GM23248 (cell line): ENCODE data around the gene PAQR8. TPM values are rescaled to one million over a fixed set of nuclear protein-coding genes. Genes with fewer than 3 reads are reported as not detected.
A peak's percentile ranks its signal among the peaks of the same experiment; 100 is the strongest.

ENCODE experiments used
- DNase-seq: peaks from one replicate; pipeline ENCODE4 v3.0.0-alpha.2; 2015
- H2AFZ ChIP-seq: fragments of 200-600 bp; sonication (generic); 2 replicates; pipeline ENCODE4 v1.6.1; 2016; ENCODE audit warnings: antibody characterized with exemption
- H3F3A ChIP-seq: fragments of 200-600 bp; sonication (generic); 2 replicates; pipeline ENCODE4 v1.6.1; 2016; ENCODE audit warnings: mild to moderate bottlenecking, antibody characterized with exemption, mixed run types; ENCODE audit not compliant: insufficient read depth
- H3K27ac ChIP-seq: fragments of 200-600 bp; sonication (generic); 2 replicates; pipeline ENCODE4 v1.5.1; 2016; ENCODE audit warnings: mild to moderate bottlenecking
- H3K27me3 ChIP-seq: fragments of 200-600 bp; sonication (generic); replicated peaks from 2 replicates; pipeline ENCODE4 v1.6.1; 2016; ENCODE audit warnings: mild to moderate bottlenecking; ENCODE audit not compliant: insufficient read depth
- H3K36me3 ChIP-seq: fragments of 200-600 bp; sonication (generic); 2 replicates; pipeline ENCODE4 v1.6.1; 2016; ENCODE audit warnings: low read depth, mild to moderate bottlenecking
- H3K4me1 ChIP-seq: fragments of 200-600 bp; sonication (generic); 2 replicates; pipeline ENCODE4 v1.6.1; 2016; ENCODE audit warnings: mild to moderate bottlenecking; ENCODE audit not compliant: insufficient read depth
- H3K4me2 ChIP-seq: fragments of 200-600 bp; sonication (generic); one replicate; pipeline ENCODE4 v1.6.1; 2016; ENCODE audit warnings: mild to moderate bottlenecking; ENCODE audit not compliant: unreplicated experiment
- H3K4me3 ChIP-seq: fragments of 200-600 bp; sonication (generic); 2 replicates; pipeline ENCODE4 v1.5.1; 2016; ENCODE audit warnings: mild to moderate bottlenecking
- H3K79me2 ChIP-seq: fragments of 200-600 bp; sonication (generic); 2 replicates; pipeline ENCODE4 v1.6.1; 2016; ENCODE audit warnings: mild to moderate bottlenecking; ENCODE audit not compliant: insufficient read depth
- H3K9ac ChIP-seq: fragments of 200-600 bp; sonication (generic); 2 replicates; pipeline ENCODE4 v1.6.1; 2016; ENCODE audit warnings: mild to moderate bottlenecking
- H3K9me2 ChIP-seq: fragments of 200-600 bp; sonication (generic); 2 replicates; pipeline ENCODE4 v1.6.1; 2016; ENCODE audit warnings: mixed run types, mild to moderate bottlenecking, moderate library complexity; ENCODE audit not compliant: insufficient read depth
- H3K9me3 ChIP-seq: fragments of 200-600 bp; sonication (generic); one replicate; pipeline ENCODE4 v1.6.1; 2017; ENCODE audit warnings: low read depth
- H4K20me1 ChIP-seq: fragments of 200-600 bp; sonication (generic); 2 replicates; pipeline ENCODE4 v1.6.0; 2016; ENCODE audit not compliant: insufficient read depth
- EZH2 ChIP-seq: fragments of 200-600 bp; sonication (generic); IDR thresholded peaks from 2 replicates; pipeline ENCODE4 v1.6.1; 2018; ENCODE audit warnings: antibody characterized with exemption, mild to moderate bottlenecking; ENCODE audit not compliant: insufficient read depth, poor library complexity, severe bottlenecking
- EZH2phosphoT487 ChIP-seq: fragments of 200-600 bp; sonication (generic); IDR thresholded peaks from 2 replicates; pipeline ENCODE4 v1.6.1; 2018; ENCODE audit warnings: antibody characterized with exemption, moderate library complexity, mild to moderate bottlenecking, low read depth; ENCODE audit not compliant: insufficient read depth
- WGBS, 2 experiments: methylation state at CpG; one replicate each; pipeline ENCODE4 v1.1.6; 2015 to 2017; ENCODE audit warnings: low lambda C conversion rate in 2 of 2, low coverage in 1 of 2; ENCODE audit errors: missing lambda C conversion rate in 2 of 2; 5-methylcytosine and 5-hydroxymethylcytosine counted together
- in situ Hi-C: fragments of 300-500 bp; cut with MboI; formaldehyde crosslinking; loops from 2 replicates; pipeline ENCODE4 v1.15.0; 2020
- polyA plus RNA-seq: library from polyadenylated mRNA; unstranded; fragments of >200 nt; fragmentation: Nextera tagmentation; extraction: Ambion mirVana; gene quantifications from 2 replicates; pipeline ENCODE4 v1.2.1, GENCODE V29; 2016
- total RNA-seq: library from RNA; depleted of rRNA; stranded (reverse); fragments of >200 nt; shearing (Covaris generic); gene quantifications from 2 replicates; pipeline ENCODE4 v1.2.3, GENCODE V29; 2014

The PAQR8 gene
- total and polyA plus RNA-seq, 2 experiments from 2014 or later: 2.5 to 3.4 TPM

GRCh38 chr6:52363228-52363867 lies 1.4 kb downstream of the PAQR8 start:
- H3K9me3 ChIP-seq: no peaks in the 10 kb centered on the region
- H3K36me3 ChIP-seq: no peaks in the 10 kb centered on the region
- 61 to 68% methylated on average over 8 of the region's 8 CpGs for WGBS, 2 experiments
- no peaks in the 10 kb centered on the region for H3K4me1 ChIP-seq
- H2AFZ ChIP-seq: peak overlapping the region; percentile 97
- H3K9ac ChIP-seq: no peak overlapping the region
- H3K4me3 ChIP-seq: peak overlapping the region; percentile 76
- H3K27me3 ChIP-seq: no peaks in the 10 kb centered on the region
- peak; percentile 13 for DNase-seq
- no peaks in the 10 kb centered on the region for H3K79me2 ChIP-seq
- in situ Hi-C loops: no loop called here
- TF ChIP-seq EZH2phosphoT487 (no peak), EZH2 (no peak)
- H4K20me1 ChIP-seq: no peaks in the 10 kb centered on the region
- H3K9me2 ChIP-seq: no peaks in the 10 kb centered on the region
- peaks cover 6% of the 10 kb centered on the region; the same call in 1 of the 2 replicates for H3F3A ChIP-seq
- no peak overlapping the region for H3K27ac ChIP-seq
- peak overlapping the region; percentile 85 for H3K4me2 ChIP-seq

GRCh38 chr6:52364480-52365166 lies 2.7 kb downstream of the PAQR8 start:
- no peak for TF ChIP-seq EZH2phosphoT487
- TF ChIP-seq EZH2: no peak
- Histone ChIP-seq H3K36me3 (no peaks in the 10 kb centered on the region), H3K4me1 (no peaks in the 10 kb centered on the region), H3K9ac (no peak overlapping the region), H4K20me1 (no peaks in the 10 kb centered on the region), H3K9me2 (no peaks in the 10 kb centered on the region), H3K79me2 (no peaks in the 10 kb centered on the region), H3F3A (peaks cover 6% of the 10 kb centered on the region; the same call in 1 of the 2 replicates), H3K4me3 (no peak overlapping the region), H3K27me3 (no peaks in the 10 kb centered on the region), H3K9me3 (no peaks in the 10 kb centered on the region), H3K27ac (no peak overlapping the region), H2AFZ (no peak overlapping the region), H3K4me2 (no peak overlapping the region)
- 29 to 32% methylated on average over 5 of the region's 5 CpGs for WGBS, 2 experiments
- in situ Hi-C loops: no loop called here
- no peak for DNase-seq

GRCh38 chr6:52365317-52365716 lies 3.4 kb downstream of the PAQR8 start:
- TF ChIP-seq EZH2 (no peak), EZH2phosphoT487 (no peak)
- 95 to 97% methylated on average over 4 of the region's 4 CpGs for WGBS, 2 experiments
- in situ Hi-C loops: no loop called here

DNA sequence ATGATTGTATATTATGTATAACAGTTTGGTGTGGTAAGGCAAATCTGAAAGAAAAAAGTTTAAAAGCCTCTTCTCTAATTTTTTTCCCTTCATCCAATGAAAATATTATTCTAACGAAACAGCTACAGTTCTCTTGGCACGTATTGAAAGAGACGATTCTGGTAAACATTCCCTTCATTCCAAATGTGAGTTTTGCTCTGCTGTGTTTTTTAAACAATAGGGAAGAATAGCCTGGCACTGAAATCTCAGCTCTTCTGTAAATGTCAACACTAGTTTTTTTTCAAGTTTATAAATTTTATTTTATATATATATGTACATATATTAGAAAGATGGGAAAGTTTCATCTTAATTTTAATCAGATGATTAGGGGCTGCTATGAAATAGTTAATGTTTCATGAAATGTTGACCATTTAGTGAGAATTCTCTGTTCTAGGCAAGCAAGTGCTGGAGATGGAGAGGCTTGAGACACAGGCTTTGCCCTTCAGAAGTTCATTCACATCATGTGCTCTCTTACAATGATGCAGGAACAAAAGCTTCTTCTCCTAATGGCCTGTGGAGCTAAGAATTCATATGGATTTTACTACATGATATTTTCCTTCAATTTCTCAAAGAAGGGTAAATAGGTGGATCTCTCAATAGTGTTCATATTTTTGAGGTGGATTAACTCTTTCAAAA lies 4.1 kb downstream of the PAQR8 start:
- H2AFZ ChIP-seq: no peak overlapping the region
- TF ChIP-seq EZH2phosphoT487 (no peak), EZH2 (no peak)
- no peaks in the 10 kb centered on the region for H3K36me3 ChIP-seq
- no peak overlapping the region for H3K27ac ChIP-seq
- H3K4me2 ChIP-seq: no peak overlapping the region
- in situ Hi-C loops: no loop called here
- H3K9me2 ChIP-seq: no peaks in the 10 kb centered on the region
- H3K4me3 ChIP-seq: no peak overlapping the region
- H3K4me1 ChIP-seq: no peaks in the 10 kb centered on the region
- no peak for DNase-seq
- no peaks in the 10 kb centered on the region for H3K27me3 ChIP-seq
- no peak overlapping the region for H3K9ac ChIP-seq
- H3K79me2 ChIP-seq: no peaks in the 10 kb centered on the region
- 32 to 35% methylated on average over 3 of the region's 3 CpGs for WGBS, 2 experiments
- H3F3A ChIP-seq: peaks cover 3% of the 10 kb centered on the region; the same call in 1 of the 2 replicates
- no peaks in the 10 kb centered on the region for H4K20me1 ChIP-seq
- H3K9me3 ChIP-seq: no peaks in the 10 kb centered on the region

More at GRCh38 chr6:52365317-52365716, 3.4 kb downstream of the PAQR8 start:
- H2AFZ ChIP-seq: no peak overlapping the region
- no peaks in the 10 kb centered on the region for H3K9me3 ChIP-seq
- no peaks in the 10 kb centered on the region for H3K79me2 ChIP-seq
- H3K9me2 ChIP-seq: no peaks in the 10 kb centered on the region
- DNase-seq: no peak
- H3K4me1 ChIP-seq: no peaks in the 10 kb centered on the region
- H3K9ac ChIP-seq: no peak overlapping the region
- no peak overlapping the region for H3K4me2 ChIP-seq
- H3K36me3 ChIP-seq: no peaks in the 10 kb centered on the region
- peaks cover 6% of the 10 kb centered on the region; the same call in 1 of the 2 replicates for H3F3A ChIP-seq
- H3K4me3 ChIP-seq: no peak overlapping the region
- no peaks in the 10 kb centered on the region for H4K20me1 ChIP-seq
- H3K27me3 ChIP-seq: no peaks in the 10 kb centered on the region
- H3K27ac ChIP-seq: no peak overlapping the region
